Sigmoid colon (tissue), 7 donors: ENCODE data around the gene AP5Z1. TPM values are rescaled to one million over a fixed set of nuclear protein-coding genes. Genes with fewer than 3 reads are reported as not detected.

Experiments
- DNase-seq: peaks from one replicate; pipeline ENCODE4 v3.0.0-alpha.2; 2019
- H3K27ac ChIP-seq, 4 donors: fragments of 200-600 bp; sonication (generic); one replicate each; pipeline ENCODE4 v1.5.1; 2016 to 2019; ENCODE audit warnings: mild to moderate bottlenecking in 1 of 4
- H3K27me3 ChIP-seq, 3 donors: fragments of 200-600 bp; sonication (generic); one replicate each; pipeline ENCODE4 v1.5.1; 2019; ENCODE audit warnings: mild to moderate bottlenecking in 1 of 3
- H3K36me3 ChIP-seq, 4 donors: fragments of 200-600 bp; sonication (generic); one replicate each; pipeline ENCODE4 v1.5.1; 2016 to 2019
- H3K4me1 ChIP-seq, 4 donors: fragments of 200-600 bp; sonication (generic); one replicate each; pipeline ENCODE4 v1.5.1; 2017 to 2019
- H3K4me3 ChIP-seq, 4 donors: fragments of 200-600 bp; sonication (generic); one replicate each; pipeline ENCODE4 v1.5.1; 2017 to 2019; ENCODE audit warnings: mild to moderate bottlenecking in 2 of 4, moderate library complexity in 1 of 4
- H3K9me3 ChIP-seq, 4 donors: fragments of 200-600 bp in 3 of 4; sonication (generic) in 3 of 4; one replicate each; pipeline versions ENCODE4 v1.5.1 to v1.6.1; 2013 to 2019
- CTCF ChIP-seq, 4 experiments: fragments of 450-650 bp in 3 of 4; fragments of 200-600 bp in 1 of 4; IDR thresholded peaks; one replicate each; pipeline ENCODE4 v1.5.1; 2016 to 2019; ENCODE audit warnings: antibody characterized with exemption in 4 of 4, mild to moderate bottlenecking in 3 of 4, moderate library complexity in 2 of 4
- EP300 ChIP-seq, 4 donors: sonication (generic); formaldehyde crosslinking; IDR thresholded peaks; one replicate each; pipeline ENCODE4 v1.6.1; 2017; ENCODE audit warnings: antibody characterized with exemption in 4 of 4
- POLR2A ChIP-seq, 2 donors: fragments of 450-650 bp; IDR thresholded peaks; one replicate each; pipeline ENCODE4 v1.6.1; 2016; ENCODE audit warnings: antibody characterized with exemption in 2 of 2, mild to moderate bottlenecking in 2 of 2, moderate library complexity in 2 of 2
- POLR2AphosphoS5 ChIP-seq, 4 donors: sonication (generic); formaldehyde crosslinking; IDR thresholded peaks; one replicate each; pipeline ENCODE4 v1.6.1; 2017; ENCODE audit warnings: antibody characterized with exemption in 4 of 4
- WGBS, 2 donors: extraction: QIAGEN DNeasy Blood & Tissue Kit; methylation state at CpG; one replicate each; pipeline ENCODE4 v1.1.7; 2013; 5-methylcytosine and 5-hydroxymethylcytosine counted together
- intact Hi-C: fragments of 100-400 bp; cut with DNase I; formaldehyde crosslinking; loops from one replicate; pipeline ENCODE4 v1.15.1; 2023
- polyA plus RNA-seq, 3 donors: library from polyadenylated mRNA; stranded (reverse); fragments of 200-250 nt; gene quantifications; one replicate each; pipeline ENCODE4 v1.2.3, GENCODE V29; 2013
- total RNA-seq, 4 donors: library from RNA; depleted of rRNA; stranded (reverse); fragments of >200 nt; gene quantifications; one replicate each; pipeline ENCODE4 v1.1.0, GENCODE V29; 2016
- donor health status: healthy with polysubstance abuse.
- donor health status: Bipolar disorder and iron deficiency.
- donor health status: healthy.

AP5Z1 gene
- total and polyA plus RNA-seq, 7 donors, result 16.8 to 66.0 (median 20.3) TPM

- H3K36me3 ChIP-seq, result no peaks in the 10 kb centered on the region
- TF ChIP-seq POLR2AphosphoS5 (IDR thresholded peaks at IDR 0.05) (no peak), CTCF (IDR thresholded peaks at IDR 0.05) (no peak), EP300 (IDR thresholded peaks at IDR 0.05) (no peak), POLR2A (IDR thresholded peaks at IDR 0.05) (no peak)
- H3K4me1 ChIP-seq, result peaks cover 0 to 6% (median 2%) of the 10 kb centered on the region in 4 donors
- no peak overlapping the region for H3K4me3 ChIP-seq
- H3K9me3 ChIP-seq, result no peaks in the 10 kb centered on the region
- H3K27me3 ChIP-seq, result no peaks in the 10 kb centered on the region
- 75 to 84% methylated on average over 15 of the region's 15 CpGs for WGBS, 2 donors
- H3K27ac ChIP-seq, result no peak overlapping the region
- DNase-seq, result no peak
- intact Hi-C loops, result loop anchor here (2.0 kb wide), 2 partner anchors 84 to 286 kb away; partner anchors contain the start of gene RADIL
Measured at GRCh38 chr7:4798706-4799235, 23.3 kb downstream of the AP5Z1 start.

DNA sequence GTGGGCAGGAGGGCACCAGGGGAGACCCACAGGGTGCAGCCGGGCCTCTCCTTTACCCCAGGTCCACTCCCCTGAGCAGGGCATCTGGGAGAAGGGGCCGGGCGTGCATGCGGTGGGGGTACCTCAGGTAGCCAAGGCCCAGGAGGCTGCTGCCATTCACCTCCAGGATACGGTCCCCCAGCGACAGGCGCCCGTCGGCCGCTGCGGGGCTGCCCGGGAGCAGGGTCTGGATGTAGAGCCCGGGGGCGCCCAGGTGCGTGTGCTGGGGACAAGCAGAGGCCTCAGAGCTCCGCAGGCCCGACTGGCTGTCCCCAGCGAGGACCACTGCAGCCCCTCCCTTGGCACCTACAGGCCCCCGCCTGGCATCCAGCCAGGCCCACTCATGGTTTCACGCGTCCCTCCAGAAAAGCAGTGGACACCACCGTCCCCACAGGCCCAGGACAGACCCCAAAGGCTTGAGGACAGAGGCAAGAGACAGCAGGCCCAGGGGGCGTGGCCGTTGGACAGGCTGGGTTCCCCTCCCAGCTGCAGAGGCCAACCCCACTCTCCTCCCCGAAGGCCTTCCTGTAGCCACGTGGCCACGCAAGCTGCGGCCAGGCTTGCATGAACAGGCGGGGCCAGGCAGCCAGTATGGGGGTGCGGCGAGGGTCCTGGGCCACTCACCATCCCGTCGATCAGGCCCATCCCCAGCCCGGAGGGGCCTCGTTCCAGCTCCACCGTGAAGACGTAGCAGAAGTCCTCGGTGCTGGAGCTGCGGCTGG lies 24.3 kb downstream of the AP5Z1 start:
- H3K27ac ChIP-seq, result no peak overlapping the region
- TF ChIP-seq POLR2A (IDR thresholded peaks at IDR 0.05) (no peak), CTCF (IDR thresholded peaks at IDR 0.05) (no peak), EP300 (IDR thresholded peaks at IDR 0.05) (no peak), POLR2AphosphoS5 (IDR thresholded peaks at IDR 0.05) (no peak)
- WGBS, 2 donors, result 65 to 77% methylated on average over 39 of the region's 39 CpGs
- H3K9me3 ChIP-seq, result no peaks in the 10 kb centered on the region
- H3K4me1 ChIP-seq, result peaks cover 0 to 6% (median 2%) of the 10 kb centered on the region in 4 donors
- H3K36me3 ChIP-seq, result no peaks in the 10 kb centered on the region
- H3K4me3 ChIP-seq, result no peak overlapping the region
- intact Hi-C loops, result loop anchor here (2.0 kb wide), 2 partner anchors 83 to 285 kb away; partner anchors contain the start of gene RADIL
- H3K27me3 ChIP-seq, result no peaks in the 10 kb centered on the region
- DNase-seq, result no peak

DNA sequence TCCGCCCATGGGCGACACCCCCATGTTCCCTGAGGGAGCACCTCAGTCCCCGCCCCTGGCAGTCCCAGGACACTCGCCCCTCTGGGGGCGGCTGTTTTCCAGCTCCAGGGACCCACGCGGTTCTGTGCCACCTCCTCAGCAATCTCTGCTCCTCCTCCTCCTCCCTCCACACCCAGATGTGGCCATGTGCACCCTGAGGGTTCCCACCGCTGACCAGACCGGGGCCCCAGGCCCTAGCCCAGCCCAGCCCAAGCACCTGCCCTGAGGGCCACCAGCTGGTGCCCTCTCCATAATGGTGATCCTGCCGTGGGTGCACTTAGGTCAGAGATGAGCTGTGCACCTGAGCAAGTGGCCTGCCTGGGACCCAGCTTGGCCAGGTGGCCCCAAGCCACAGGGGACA lies 25.1 kb downstream of the AP5Z1 start:
- H3K27me3 ChIP-seq, result peaks cover 0 to 2% (median under 1%) of the 10 kb centered on the region in 3 donors
- H3K36me3 ChIP-seq, result no peaks in the 10 kb centered on the region
- no peaks in the 10 kb centered on the region for H3K9me3 ChIP-seq
- DNase-seq, result no peak
- TF ChIP-seq POLR2A (IDR thresholded peaks at IDR 0.05) (no peak), CTCF (IDR thresholded peaks at IDR 0.05) (no peak), EP300 (IDR thresholded peaks at IDR 0.05) (no peak), POLR2AphosphoS5 (IDR thresholded peaks at IDR 0.05) (no peak)
- intact Hi-C loops, result no loop called here
- H3K4me3 ChIP-seq, result no peak overlapping the region
- H3K27ac ChIP-seq, result no peak overlapping the region
- WGBS, 2 donors, result 60 to 85% methylated on average over 10 of the region's 10 CpGs
- H3K4me1 ChIP-seq, result peaks cover 0 to 6% (median 2%) of the 10 kb centered on the region in 4 donors

DNA sequence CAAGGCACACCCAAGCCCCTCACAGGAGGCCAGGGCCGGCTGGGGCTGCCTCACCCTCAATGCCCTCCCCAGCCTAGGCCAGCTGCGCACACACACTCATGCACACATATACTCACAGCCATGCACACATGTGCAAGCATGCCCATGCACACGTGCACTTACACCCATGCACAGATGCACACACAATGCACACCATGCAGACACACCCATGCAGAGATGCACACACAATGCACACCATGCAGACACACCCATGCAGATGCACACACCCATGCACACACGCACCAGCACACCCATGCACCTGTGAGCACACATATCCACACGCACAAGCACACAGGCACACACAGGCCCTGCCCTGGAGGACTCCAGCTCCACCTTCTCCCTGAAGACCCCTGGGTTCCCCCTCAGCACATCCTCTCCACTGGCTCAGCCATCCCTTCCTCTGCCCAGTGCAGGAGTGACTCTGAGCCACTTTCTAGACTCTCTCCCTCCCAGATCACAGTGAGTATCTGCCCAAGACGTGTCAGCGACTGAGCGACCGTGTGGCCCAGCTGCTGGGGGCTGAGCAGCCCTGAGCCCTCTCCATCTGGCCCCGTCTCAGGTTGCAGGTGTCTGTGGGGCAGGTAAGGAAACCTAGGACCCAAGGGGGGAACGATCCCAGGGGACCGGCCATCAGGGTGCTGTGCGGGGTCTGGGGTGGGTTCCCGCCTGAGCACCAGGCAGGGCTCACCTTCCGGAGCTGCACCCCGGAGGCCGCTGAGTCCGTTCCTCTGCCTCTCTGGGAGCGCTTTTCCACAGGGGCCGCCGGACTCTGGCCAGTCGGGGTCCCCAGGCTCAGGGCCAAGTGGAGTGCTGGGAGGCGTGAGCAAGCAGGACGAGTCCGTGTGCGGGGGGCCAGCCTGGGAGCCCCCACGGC lies 25.8 kb downstream of the AP5Z1 start:
- intact Hi-C loops, result no loop called here
- peaks cover 0 to 5% (median 4%) of the 10 kb centered on the region in 3 donors for H3K27me3 ChIP-seq
- no peak for DNase-seq
- H3K4me1 ChIP-seq, result peaks cover 0 to 6% (median 2%) of the 10 kb centered on the region in 4 donors
- WGBS, 2 donors, result 76 to 87% methylated on average over 27 of the region's 27 CpGs
- H3K4me3 ChIP-seq, result no peak overlapping the region
- H3K36me3 ChIP-seq, result no peaks in the 10 kb centered on the region
- no peak overlapping the region for H3K27ac ChIP-seq
- no peaks in the 10 kb centered on the region for H3K9me3 ChIP-seq
- TF ChIP-seq POLR2A (IDR thresholded peaks at IDR 0.05), result no peak
- TF ChIP-seq POLR2AphosphoS5 (IDR thresholded peaks at IDR 0.05), result no peak
- no peak for TF ChIP-seq EP300 (IDR thresholded peaks at IDR 0.05)
- no peak for TF ChIP-seq CTCF (IDR thresholded peaks at IDR 0.05)
